GM21737 (cell line): ENCODE data around the gene FBXL17.

Experiments
- ATAC-seq: cut with Tn5 transposase; IDR thresholded peaks from one replicate; pipeline ENCODE4 v1.9.1; 2021; ENCODE audit warnings: mild to moderate bottlenecking, moderate library complexity; ENCODE audit not compliant: unreplicated experiment

Gene FBXL17

GRCh38 chr5:107871023-107871422 is 510.9 kb downstream of the FBXL17 start:
- no peak for ATAC-seq

GRCh38 chr5:107869438-107870115 is 512.3 kb downstream of the FBXL17 start:
- ATAC-seq = no peak

DNA sequence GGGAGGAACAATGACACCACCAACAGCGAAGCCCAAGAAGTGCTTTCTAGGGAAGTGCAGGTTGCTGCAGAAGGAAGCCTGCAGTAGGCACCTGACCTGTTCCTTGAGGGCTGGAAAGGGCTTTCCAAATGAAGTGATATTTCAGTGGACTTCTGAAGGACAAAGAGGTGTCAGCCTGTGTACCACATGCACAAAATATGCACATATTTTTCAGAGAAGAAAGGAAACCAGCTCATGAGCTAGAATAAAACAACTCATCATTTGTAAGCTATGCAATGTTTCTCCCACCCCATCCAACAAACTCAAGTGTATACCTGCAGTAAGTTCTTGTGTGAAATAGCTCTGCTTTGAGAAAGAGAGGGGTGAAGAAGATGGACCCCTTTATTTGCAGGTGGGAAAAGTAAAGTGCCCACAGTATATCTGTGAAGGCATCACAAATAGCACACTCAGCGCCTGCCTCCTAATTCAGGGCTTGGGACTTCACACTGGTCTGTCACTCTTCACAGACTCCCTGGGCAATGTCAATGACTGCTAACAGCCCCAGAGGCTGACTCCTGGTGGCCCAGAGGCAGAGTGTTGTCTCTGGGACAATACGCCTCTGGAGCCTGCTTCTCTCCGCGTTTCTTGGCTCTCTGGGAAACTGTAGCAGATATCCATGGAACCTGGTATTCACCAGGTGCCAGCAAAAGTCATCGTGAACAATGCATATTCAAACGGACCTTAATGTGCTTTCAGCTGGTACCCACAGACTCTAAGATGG is 513.1 kb downstream of the FBXL17 start:
- no peak for ATAC-seq

DNA sequence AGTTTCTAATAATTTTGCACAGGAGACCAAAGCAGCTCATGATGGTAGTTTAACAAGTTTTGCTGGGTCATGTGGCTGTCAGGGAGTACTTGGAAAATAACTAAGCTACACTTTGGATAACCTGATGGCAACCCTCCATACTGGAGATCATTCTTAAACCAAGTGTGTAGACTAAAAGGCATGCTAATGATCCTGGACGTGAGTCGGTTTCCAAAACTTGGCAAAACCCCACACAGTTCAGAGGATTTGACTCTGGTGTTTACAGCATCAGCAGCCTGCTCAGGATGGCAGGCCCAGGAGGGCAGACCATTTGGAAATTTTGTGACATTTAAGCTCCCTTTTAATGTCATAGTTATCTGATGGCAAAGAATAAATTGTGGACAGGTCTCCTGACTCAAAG is 514.6 kb downstream of the FBXL17 start:
- no peak for ATAC-seq

DNA sequence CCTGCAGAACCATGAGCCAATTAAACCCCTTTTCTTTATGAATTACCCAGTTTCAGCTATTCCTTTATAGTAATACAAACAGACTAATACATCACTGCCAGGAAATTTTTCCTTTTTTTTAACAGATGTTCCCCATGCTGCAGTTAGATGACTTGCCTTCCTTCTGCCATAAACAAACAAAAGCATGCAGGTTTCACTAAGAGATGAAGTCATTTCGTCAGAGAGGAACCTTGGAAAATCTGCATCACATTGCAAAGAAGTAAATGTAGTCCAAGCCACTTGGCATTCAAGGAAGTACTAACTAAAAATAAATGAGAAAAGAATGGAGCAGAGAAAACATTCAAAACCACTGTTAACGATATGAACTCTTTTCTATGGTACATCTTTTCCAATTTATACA is 517.1 kb downstream of the FBXL17 start:
- ATAC-seq = no peak

DNA sequence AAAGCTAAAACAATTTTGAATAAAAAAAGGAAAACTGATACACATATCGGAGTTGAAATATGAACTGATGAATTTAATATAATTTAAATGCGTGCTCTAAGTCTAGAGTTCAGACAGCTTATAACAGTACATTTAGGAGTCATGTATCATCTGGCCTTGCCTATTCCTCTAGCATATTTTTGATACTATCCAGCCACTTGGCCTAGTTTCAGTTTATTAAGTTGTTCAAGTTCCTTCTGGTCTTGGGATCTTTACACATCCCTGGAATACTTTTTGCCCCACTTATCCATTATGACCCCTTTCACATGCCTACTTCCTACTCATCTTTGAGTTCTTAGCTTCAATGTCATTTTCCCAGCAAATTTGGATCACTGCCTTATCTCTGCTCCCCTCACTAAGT is 518.8 kb downstream of the FBXL17 start:
- no peak for ATAC-seq

DNA sequence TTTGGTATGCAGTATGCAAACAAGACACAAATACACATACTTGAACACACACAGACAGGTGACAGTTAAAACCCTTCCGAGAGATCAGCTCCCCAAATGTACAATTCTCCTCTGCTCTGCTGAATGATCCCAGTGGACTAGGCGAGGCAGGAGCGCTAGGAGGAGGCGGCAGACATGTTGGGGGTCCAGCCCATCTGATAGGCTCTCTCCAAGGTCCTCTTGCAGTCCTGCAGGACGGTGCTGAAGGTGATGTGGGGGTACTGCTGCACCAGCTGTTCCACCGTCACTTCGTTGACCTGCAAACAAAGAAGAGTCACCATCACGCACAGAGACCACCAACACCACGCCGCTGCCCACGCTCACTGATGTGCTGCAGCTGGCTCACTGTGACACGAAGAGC is 520.3 kb downstream of the FBXL17 start:
- ATAC-seq = no peak

GRCh38 chr5:107860044-107860443 is 521.9 kb downstream of the FBXL17 start:
- no peak for ATAC-seq

GRCh38 chr5:107858788-107859187 is 523.1 kb downstream of the FBXL17 start:
- ATAC-seq = no peak

- ATAC-seq = no peak
Observed at GRCh38 chr5:107858324-107858723, 523.6 kb downstream of the FBXL17 start.

DNA sequence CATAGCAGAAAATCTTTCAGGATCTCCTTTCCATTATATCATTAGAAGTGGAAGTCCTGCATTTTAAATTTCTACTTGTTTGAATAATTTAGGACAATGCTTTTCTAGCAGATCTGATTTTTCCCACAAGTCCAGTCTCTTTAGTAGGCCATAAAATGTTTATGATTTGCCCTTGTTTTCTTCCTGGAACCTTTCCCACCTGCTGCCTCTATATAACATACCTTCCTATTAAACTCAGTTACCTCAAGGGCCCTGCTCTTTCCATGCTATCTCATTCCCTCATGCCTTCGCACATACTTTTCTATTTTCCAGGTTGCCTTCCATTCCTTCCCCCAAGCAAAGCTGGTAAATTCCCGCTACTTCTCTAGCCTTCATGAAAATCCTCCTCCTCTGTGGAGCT is 524.1 kb downstream of the FBXL17 start:
- no peak for ATAC-seq

- no peak for ATAC-seq
Observed at GRCh38 chr5:107855171-107855570, 526.7 kb downstream of the FBXL17 start.

DNA sequence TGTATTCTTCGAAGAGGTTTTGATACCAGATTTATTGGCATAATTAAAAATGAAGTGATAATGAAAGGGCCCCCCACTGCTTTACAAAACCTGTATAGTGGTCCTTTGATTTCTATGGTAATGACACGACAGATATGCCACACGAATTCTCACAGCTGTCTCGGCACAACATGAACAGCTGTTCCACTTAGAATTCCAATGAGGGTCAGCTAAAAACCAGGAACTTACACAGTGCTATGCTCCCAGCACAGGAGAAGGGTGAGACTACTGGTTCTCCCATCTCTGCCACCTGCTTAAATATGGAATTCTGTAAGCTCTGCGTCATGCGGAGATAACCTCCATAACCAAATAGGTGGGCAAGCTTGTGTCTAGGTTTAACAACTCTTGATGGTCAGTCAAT is 528.2 kb downstream of the FBXL17 start:
- no peak for ATAC-seq

DNA sequence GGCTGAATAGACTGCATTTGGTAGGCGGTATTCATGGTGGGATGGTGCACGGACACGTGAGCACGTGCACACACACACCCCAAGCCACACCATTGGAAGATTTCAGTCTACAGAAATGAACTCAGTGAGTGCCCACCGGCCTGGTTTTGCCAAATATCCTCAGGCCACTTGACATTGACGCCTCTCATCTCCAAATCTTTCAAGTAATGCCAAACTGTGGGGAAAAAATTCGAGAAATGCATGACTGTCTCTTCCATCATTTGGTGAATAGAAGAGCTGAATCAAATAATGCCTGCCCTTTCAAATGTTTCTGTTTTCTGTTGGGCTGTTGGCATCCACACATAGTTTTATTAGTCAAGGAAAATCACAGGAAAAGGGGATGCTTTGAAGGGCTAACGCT is 528.9 kb downstream of the FBXL17 start:
- ATAC-seq = no peak

GRCh38 chr5:107849118-107849517 is 532.8 kb downstream of the FBXL17 start:
- ATAC-seq = no peak

- no peak for ATAC-seq
Observed at GRCh38 chr5:107840592-107840991, 541.3 kb downstream of the FBXL17 start.

- no peak for ATAC-seq
Observed at GRCh38 chr5:107840161-107840560, 541.7 kb downstream of the FBXL17 start.

GRCh38 chr5:107835096-107835495 is 546.8 kb downstream of the FBXL17 start:
- no peak for ATAC-seq

DNA sequence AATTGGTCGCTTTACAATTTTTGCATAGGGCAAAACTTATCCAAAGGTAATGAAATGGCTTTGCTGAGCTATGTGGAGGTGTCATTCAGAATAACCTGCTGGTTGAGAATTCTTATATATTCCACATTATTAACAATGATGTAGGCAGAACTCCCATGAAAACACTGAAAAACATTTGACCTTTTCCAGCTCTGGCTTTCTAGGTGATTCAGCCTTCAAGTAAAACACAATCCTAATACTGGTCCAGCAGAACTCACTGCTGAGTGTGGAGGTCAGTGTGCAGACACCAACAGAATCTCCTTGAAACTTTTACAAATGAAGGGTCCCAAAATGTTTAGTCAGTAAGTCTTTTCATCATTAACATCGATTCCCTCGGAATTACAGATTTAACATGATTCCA is 549.2 kb downstream of the FBXL17 start:
- ATAC-seq = no peak

DNA sequence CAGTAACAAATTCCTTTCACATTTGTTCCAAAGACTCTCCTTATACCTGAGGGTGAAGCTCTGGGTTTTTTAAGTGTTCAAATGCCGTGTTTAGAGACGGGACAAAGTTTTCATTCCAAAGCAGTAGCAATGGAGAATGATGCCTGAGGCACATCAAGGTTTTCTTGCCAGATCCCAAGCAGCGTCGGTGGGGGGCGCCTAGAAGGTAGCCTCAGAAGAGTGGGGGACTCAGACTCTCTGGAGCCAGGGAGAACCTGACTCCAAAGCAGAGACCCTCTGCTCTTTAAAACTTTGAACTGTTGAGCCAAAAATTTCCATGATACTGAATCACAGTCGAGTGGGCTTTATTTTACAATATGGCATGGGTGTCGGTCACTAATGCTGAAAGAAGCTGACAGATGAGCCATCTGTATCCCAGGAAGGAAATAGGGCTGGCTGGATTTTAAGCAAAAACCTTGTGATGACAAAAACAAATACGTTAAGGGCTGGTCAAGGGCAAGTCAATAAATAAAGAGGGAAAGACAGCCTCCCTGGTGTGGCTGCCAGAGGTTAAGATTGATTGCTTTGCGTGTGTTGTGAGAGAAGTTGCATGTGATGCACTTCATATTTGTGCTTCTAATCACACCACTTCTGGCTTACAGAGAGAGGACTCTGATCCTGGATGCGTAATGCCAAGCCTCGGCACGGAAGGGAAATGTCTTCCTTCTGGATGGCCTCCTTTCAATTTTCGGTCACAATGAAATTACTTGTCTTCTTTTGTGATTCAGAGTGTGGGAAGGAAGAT is 550.1 kb downstream of the FBXL17 start:
- no peak for ATAC-seq

DNA sequence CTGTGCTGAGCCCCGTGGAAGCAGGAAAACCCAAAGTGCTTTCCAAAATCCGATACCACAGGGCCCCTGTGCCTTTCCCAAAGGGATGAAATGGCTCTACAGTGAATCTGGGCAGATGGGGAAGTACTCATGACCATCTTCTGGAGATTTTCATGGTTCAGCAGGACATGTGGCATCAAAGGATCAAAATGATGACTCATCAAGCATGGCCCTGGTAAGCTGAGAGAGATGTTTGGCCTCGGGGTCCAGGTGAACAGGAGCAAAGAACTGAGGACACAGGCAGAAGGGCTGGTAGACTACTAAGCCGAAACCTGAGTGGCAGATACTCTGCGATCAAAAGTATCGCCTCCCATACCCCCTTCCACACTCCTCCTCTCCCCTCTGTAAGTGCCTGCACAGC is 551.1 kb downstream of the FBXL17 start:
- ATAC-seq = no peak
